Spleen (tissue), 7 donors: ENCODE measurements around the gene UBR4.

ENCODE experiments used
- POLR2A ChIP-seq, 3 donors: fragments of 450-650 bp; IDR thresholded peaks; one replicate each; pipeline ENCODE4 v1.5.1; 2017; ENCODE audit warnings: antibody characterized with exemption in 3 of 3, mild to moderate bottlenecking in 1 of 3
- POLR2AphosphoS5 ChIP-seq, 3 donors: sonication (generic); formaldehyde crosslinking; IDR thresholded peaks; one replicate each; pipeline ENCODE4 v1.5.1; 2017; ENCODE audit warnings: antibody characterized with exemption in 3 of 3
- TF ChIP-seq, protein P1 (sequence below), 11 experiments: fragments of 200-600 bp in 7 of 11; fragments of 450-650 bp in 4 of 11; sonication (generic) in 4 of 11; IDR thresholded peaks in 8 of 11; conservative IDR thresholded peaks in 3 of 11; 1 replicate in 7 of 11; 2 replicates in 4 of 11; pipeline versions ENCODE4 v1.4.0 to v1.8.0; 2016 to 2021; ENCODE audit warnings: antibody characterized with exemption in 11 of 11, inconsistent platforms in 4 of 11, mild to moderate bottlenecking in 1 of 11
- donor health status: DM: no; HTN: no; CAD: no; lungs with moderate emphysema.
- donor health status: DM: no; HTN: no; CAD: no.
- donor health status: DM: no; HTN: no; CAD: no.

DNA sequence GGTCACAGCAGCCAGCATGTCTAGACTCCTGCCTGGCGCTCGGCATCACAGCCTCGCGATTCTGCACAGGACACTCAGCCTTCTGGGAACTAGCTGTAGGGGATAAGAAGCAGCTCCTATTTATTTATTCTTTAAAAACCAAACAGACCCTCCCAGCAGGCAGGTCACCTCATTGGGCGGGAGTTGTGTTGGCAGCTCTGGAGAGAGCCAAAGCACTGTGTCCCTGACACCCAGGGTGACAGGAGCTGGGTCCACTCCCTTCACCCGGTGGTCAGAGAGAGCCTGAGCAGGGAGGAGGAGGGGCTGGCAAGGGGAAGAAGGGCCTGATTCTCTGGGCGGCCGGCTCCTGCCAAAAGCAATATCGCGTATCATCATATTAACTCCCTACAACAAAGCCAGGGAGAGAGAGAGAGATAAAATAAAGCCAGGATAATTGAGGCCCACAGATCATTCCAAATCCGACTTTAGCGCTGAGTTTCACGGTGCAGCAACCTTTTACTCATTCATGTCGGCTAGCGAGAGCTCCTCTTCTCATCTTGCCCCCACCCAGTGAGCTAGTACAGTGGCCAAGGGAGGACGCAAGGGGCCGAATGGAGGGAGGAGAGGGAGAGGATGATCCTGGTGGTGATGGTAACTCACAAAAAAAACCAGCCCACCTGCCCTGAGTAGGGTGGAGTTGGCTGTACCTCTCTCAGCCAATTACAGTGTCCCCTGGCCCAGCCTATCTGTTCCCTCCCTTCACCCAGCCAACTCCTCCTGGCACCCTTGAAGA is 173.8 kb downstream of the UBR4 start:
- TF ChIP-seq, protein P1, sequence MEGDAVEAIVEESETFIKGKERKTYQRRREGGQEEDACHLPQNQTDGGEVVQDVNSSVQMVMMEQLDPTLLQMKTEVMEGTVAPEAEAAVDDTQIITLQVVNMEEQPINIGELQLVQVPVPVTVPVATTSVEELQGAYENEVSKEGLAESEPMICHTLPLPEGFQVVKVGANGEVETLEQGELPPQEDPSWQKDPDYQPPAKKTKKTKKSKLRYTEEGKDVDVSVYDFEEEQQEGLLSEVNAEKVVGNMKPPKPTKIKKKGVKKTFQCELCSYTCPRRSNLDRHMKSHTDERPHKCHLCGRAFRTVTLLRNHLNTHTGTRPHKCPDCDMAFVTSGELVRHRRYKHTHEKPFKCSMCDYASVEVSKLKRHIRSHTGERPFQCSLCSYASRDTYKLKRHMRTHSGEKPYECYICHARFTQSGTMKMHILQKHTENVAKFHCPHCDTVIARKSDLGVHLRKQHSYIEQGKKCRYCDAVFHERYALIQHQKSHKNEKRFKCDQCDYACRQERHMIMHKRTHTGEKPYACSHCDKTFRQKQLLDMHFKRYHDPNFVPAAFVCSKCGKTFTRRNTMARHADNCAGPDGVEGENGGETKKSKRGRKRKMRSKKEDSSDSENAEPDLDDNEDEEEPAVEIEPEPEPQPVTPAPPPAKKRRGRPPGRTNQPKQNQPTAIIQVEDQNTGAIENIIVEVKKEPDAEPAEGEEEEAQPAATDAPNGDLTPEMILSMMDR (IDR thresholded peaks at IDR 0.05 in 8 of 11, conservative IDR thresholded peaks at IDR 0.05 in 3 of 11): no peak
- TF ChIP-seq POLR2AphosphoS5 (IDR thresholded peaks at IDR 0.05) (no peak), POLR2A (IDR thresholded peaks at IDR 0.05) (no peak)
